HG03571 (cell line): Measurements from ENCODE around the gene ARF1.
A peak's percentile ranks its signal among the peaks of the same experiment; 100 is the strongest.

Source experiments
- ATAC-seq: cut with Tn5 transposase; IDR thresholded peaks from one replicate; pipeline ENCODE4 v1.9.1; 2021; ENCODE audit not compliant: unreplicated experiment

ARF1 gene

DNA sequence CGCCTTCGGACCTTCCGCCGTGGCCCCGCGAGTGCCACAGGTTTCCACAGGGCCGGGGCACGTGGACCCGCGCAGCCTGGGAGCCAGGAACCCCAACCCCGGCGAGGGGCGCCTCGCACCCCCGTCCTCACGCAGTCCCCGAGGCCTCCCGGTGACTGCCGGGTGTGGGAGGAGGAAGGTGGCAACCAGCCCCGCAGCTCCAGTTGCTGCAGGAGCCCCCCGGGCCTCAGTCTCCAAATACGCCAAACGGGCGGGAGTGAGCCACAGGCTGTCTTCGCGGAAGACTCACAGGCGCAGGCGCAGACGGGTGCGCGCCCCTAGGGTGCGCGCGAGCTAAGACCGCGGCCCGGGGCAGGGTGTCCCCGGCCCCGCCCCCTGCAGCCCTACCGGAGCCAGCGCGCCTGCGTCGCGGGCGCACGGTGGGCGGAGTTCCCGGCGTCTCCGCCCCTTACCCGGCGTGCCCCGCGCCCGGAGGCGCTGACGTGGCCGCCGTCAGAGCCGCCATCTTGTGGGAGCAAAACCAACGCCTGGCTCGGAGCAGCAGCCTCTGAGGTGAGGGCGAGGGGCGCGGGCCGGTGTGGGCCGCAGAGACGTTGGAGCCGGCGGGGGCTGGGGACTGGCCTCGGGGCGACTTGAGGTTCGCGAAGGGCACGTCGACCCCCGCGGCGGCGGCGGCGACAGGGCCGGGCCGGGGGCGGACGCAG lies at the start of gene ARF1:
TSS of gene ARF1 (plus strand) at position 495 of the 704 bp plus-strand sequence. CDS start 14,407 bp downstream, outside the sequence.
- peak; percentile 70 for ATAC-seq

DNA sequence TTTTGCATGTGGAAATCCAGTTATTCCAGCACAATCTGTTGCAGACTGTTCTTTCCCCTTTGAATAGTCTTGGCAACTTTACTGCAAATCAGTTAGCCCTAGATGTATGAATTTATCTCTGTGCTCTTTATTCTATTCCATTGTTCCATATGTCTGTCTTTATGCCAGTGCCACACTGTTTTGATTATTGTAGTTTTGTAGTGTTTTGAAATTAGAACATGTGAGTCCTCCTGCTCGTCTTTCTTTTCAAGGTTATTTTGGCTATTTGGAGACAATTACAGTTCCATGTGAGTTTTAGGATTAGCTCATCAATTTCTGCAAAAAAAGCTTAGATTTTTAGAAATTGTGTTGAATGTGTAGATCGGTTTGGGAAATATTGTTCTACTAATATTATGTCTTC lies 49.1 kb upstream of the ARF1 start:
- ATAC-seq: no peak

- ATAC-seq: no peak
Measured at GRCh38 chr1:228034954-228035837, 47.3 kb upstream of the ARF1 start.

- no peak for ATAC-seq
Measured at GRCh38 chr1:228035844-228036243, 46.7 kb upstream of the ARF1 start.

DNA sequence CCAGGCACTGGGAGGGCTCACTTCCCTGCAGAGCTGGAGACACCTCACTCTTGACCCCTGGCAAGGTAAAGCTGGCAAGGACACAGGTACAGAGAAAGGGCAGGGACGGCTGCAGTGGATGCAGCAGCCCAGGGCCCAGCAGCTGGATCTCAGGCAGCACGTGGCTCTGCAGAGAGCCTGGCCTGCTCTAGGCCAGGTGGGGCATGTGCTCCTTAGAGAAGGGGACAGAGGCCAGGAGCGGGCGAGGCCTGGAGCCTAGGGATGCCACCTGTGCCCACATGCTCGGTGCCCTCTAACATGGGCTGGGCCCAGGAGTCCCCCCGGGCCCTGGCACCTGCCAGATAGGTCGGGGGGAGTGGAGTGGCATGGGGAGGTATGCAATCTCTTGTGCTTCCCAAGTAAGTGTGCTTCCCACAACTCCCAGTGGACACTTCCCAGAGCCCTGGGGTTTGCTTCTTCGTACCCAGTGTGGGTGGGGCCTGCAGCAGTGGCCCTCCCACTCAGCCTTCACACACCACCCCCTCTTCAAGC lies 45.7 kb upstream of the ARF1 start:
- no peak for ATAC-seq

DNA sequence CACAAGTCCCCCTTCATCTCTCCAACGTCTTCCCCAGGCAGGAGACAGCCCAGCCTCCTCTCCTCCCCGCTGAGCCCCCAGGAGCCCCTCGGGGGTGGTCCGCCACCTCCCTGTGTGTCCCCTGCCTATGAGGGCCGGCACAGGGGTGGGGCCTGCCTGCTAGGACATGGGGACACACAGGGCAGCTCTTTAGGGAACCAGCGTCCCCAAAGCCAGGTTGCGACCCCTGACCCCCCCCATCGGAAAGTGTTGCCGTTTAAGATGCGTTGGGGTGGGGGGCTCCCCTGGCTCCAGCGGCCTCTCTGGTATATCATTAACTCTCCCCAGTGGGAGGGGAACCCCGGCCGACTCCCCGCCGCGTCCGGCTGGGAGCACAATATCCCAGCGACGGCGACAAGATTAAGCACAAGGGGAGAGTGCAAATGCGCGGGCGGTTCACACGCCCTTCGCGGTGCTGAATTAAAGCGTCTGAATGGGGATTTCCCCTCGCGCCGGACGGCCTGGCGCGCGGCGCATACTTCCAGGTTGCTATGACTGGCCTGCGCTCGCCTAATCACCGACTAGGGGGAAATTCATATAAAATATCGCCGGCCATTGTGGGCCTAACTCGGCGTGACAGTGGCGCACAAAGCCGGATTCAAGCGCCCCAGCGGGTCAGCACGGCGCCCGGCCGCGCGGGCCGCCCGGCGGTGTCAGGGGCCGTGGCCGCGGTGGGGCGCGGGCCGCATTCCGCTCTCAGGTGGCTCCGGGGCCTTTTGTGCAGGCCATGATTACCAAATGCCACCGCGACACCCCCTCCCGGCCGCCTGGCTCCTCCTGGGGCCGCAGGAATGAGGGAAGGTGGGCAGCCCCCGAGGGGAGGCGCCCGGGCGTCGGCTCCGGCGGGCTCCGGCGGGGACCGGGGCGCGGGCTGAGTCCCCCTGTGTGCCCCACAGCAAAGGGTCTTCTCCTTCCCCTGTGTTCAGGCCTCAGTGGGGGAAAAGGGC lies 44.8 kb upstream of the ARF1 start:
- ATAC-seq: peak; percentile 87

GRCh38 chr1:228038387-228039005 lies 44.0 kb upstream of the ARF1 start:
- ATAC-seq: no peak

- ATAC-seq: no peak
Measured at GRCh38 chr1:228039006-228039903, 43.3 kb upstream of the ARF1 start.

DNA sequence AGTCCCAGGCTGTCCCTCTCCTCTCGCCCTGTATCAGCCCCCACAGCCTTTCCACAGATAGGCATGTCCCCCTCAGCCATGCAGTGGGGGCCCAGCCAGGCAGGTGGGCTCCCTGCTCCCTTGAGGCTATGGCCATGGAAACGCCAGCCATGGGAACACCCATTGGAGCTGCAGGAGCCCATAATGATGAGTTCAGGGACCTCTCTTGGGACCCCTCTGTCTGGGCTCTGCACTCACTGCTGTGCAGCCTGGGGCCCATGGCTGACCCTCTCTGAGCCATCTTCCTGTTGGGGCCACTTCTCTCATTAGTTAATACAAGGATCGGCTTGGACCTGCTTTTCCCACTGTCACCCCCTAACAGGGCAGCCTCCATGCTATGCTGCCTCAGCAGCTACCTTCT lies 42.5 kb upstream of the ARF1 start:
- no peak for ATAC-seq

GRCh38 chr1:228041316-228041715 lies 41.2 kb upstream of the ARF1 start:
- no peak for ATAC-seq

GRCh38 chr1:228042508-228042907 lies 40.0 kb upstream of the ARF1 start:
- no peak for ATAC-seq

GRCh38 chr1:228043281-228043848 lies 39.1 kb upstream of the ARF1 start:
- ATAC-seq: no peak

GRCh38 chr1:228044961-228045360 lies 37.5 kb upstream of the ARF1 start:
- ATAC-seq: no peak

DNA sequence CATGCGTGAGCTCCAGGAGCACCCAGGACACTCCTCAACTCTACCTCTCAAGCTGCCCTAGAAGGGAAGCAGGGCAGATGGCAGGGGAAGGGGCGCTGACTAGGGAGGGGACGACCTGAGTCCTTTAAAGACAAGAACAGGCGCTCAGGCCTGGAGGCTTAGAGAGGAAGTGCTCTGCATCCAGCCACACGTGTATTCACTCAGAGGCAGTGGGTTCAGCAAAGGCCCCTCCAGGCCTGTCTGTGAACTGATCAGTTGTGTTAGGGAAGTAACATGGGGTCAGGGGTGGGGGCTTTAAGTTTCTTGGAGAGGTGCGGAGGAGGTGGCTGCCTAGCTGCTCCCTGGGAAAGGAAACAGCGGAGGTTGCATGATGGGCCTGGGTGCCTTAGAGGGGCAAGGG lies 37.1 kb upstream of the ARF1 start:
- no peak for ATAC-seq

- no peak for ATAC-seq
Measured at GRCh38 chr1:228045871-228046270, 36.6 kb upstream of the ARF1 start.

DNA sequence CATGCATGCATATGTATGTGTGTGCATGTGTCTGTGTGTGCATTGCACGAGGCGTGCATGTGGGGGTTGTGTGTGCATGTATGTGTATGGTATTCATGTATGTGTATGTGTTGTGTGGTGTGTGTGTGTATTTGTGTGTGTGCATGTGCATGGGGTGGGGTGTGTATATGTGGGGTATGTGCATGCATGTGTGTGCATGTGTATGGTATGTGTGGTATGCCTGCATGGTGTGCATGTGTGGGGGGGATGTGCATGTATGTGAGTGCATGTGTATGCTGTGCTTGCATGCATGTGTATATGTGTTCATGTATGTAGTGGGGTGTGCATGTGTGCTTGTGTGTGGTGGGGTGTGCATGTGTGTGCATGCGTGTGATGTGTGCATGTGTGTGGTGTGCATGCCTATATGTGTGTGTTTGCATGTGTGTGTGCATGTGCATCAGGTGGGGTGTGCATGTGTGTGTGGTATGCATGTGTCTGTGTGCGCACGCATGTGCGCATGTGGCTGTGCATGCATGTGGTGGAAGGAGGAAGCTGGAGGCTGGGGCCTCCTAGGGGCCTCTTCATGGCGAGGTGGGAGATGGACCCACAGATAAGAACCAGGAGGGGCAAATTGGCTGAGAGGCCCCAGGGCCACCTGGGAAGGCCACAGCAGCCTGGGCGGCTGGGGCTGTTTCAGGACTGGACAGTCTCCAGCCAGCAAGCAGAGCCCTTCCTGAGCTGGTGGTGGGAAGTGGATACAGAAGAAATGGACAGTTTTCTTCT lies 35.9 kb upstream of the ARF1 start:
- ATAC-seq: no peak

- ATAC-seq: no peak
Measured at GRCh38 chr1:228047183-228047466, 35.4 kb upstream of the ARF1 start.

DNA sequence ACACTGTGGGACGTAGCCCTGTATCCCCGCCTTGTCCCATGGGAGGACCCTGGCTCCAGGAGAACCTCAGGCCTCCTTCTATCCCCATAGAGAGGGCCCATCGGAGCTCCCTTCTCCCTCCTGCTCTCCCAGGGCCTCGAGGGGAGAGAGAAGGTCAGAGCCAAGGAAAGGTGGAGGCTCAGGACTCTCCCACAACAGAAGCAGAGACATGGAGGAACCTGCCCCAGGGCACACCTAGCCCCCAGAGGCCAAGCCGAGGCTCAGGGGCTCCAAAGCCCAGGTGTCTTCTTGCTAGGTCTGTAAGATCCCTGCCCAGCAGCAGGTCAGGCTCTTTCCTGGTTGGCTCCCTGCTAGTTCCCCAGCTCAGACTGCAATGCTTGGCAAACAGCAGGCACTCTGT lies 34.4 kb upstream of the ARF1 start:
- no peak for ATAC-seq
